HEK293 (cell line): ENCODE measurements around the gene IL1RN.
A peak's percentile ranks its signal among the peaks of the same experiment; 100 is the strongest.

ENCODE experiments used
- CTCF ChIA-PET: fragments of 350-600 bp; formaldehyde crosslinking; extraction: SDS; loops from one replicate; lab custom pipeline; 2021; ENCODE audit warnings: antibody characterized with exemption; lab: Yijun Ruan, JAX
- POLR2A ChIA-PET: fragments of 300-600 bp; formaldehyde crosslinking; extraction: SDS; loops from one replicate; lab custom pipeline; 2020; ENCODE audit warnings: antibody characterized with exemption, inconsistent platforms; lab: Yijun Ruan, JAX
- H3K27ac ChIP-seq: fragments of 200-500 bp; sonication (Bioruptor generic); 2 replicates; pipeline ENCODE4 v1.5.1; 2014; ENCODE audit warnings: low read depth, low read length, control low read depth, inconsistent platforms; ENCODE audit errors: extremely low read depth
- H3K36me3 ChIP-seq, 2 experiments: fragments of 200-500 bp in 1 of 2; sonication (Bioruptor generic) in 1 of 2; 1 replicate in 1 of 2; 2 replicates in 1 of 2; pipeline ENCODE4 v1.5.1; 2014 to 2017; ENCODE audit warnings: inconsistent platforms in 2 of 2, low read length in 2 of 2; ENCODE audit not compliant: control insufficient read depth in 2 of 2, insufficient read depth in 1 of 2
- H3K4me1 ChIP-seq: fragments of 200-500 bp; sonication (Bioruptor generic); 2 replicates; pipeline ENCODE4 v1.5.1; 2014; ENCODE audit warnings: mild to moderate bottlenecking, low read length, inconsistent platforms; ENCODE audit not compliant: control insufficient read depth, insufficient read depth
- H3K4me3 ChIP-seq: 2 replicates; pipeline ENCODE4 v1.5.1; 2011; ENCODE audit warnings: low read depth, mild to moderate bottlenecking, control low read depth, low read length, moderate library complexity
- H3K9me3 ChIP-seq: fragments of 200-500 bp; sonication (Bioruptor generic); 2 replicates; pipeline ENCODE4 v1.5.1; 2014; ENCODE audit warnings: low read depth, low read length, inconsistent platforms; ENCODE audit not compliant: control insufficient read depth, insufficient read depth
- GLI2 ChIP-seq: fragments of 450-650 bp; formaldehyde crosslinking; IDR thresholded peaks from 2 replicates; pipeline ENCODE4; 2017; ENCODE audit warnings: missing biosample characterization, missing genetic modification characterization, low read depth, borderline replicate concordance
- GLIS1 ChIP-seq: fragments of 450-650 bp; formaldehyde crosslinking; IDR thresholded peaks from 2 replicates; pipeline ENCODE4 v1.5.1; 2016; ENCODE audit warnings: missing biosample characterization, missing genetic modification characterization
- RBAK ChIP-seq: fragments of 450-650 bp; formaldehyde crosslinking; IDR thresholded peaks from 2 replicates; pipeline ENCODE4 v1.5.1; 2016; ENCODE audit warnings: missing biosample characterization, missing genetic modification characterization
- YY1 ChIP-seq: fragments of 450-650 bp; formaldehyde crosslinking; IDR thresholded peaks from 2 replicates; pipeline ENCODE4 v1.5.1; 2018; ENCODE audit warnings: missing biosample characterization, missing genetic modification characterization
- ZBTB1 ChIP-seq: fragments of 450-650 bp; formaldehyde crosslinking; IDR thresholded peaks from 2 replicates; pipeline ENCODE4 v1.5.1; 2016; ENCODE audit warnings: missing biosample characterization, missing genetic modification characterization
- ZIC2 ChIP-seq: fragments of 450-650 bp; formaldehyde crosslinking; IDR thresholded peaks from 2 replicates; pipeline ENCODE4 v1.5.1; 2016; ENCODE audit warnings: missing biosample characterization, missing genetic modification characterization
- ZNF121 ChIP-seq: fragments of 450-650 bp; formaldehyde crosslinking; IDR thresholded peaks from 2 replicates; pipeline ENCODE4 v1.5.1; 2016; ENCODE audit warnings: missing biosample characterization, missing genetic modification characterization
- ZNF146 ChIP-seq: fragments of 450-650 bp; formaldehyde crosslinking; IDR thresholded peaks from 2 replicates; pipeline ENCODE4 v1.5.1; 2016; ENCODE audit warnings: missing biosample characterization, missing genetic modification characterization
- ZNF341 ChIP-seq: fragments of 450-650 bp; formaldehyde crosslinking; IDR thresholded peaks from 2 replicates; pipeline ENCODE4; 2016; ENCODE audit warnings: low read depth, missing biosample characterization, missing genetic modification characterization
- ZNF549 ChIP-seq: fragments of 450-650 bp; IDR thresholded peaks from 2 replicates; pipeline ENCODE4 v1.5.1; 2018; ENCODE audit warnings: missing biosample characterization, missing genetic modification characterization, mild to moderate bottlenecking, inconsistent platforms, moderate library complexity
- ZNF600 ChIP-seq: fragments of 450-650 bp; formaldehyde crosslinking; IDR thresholded peaks from 2 replicates; pipeline ENCODE4 v1.5.1; 2016; ENCODE audit warnings: missing biosample characterization, missing genetic modification characterization
- ZNF791 ChIP-seq: fragments of 450-650 bp; formaldehyde crosslinking; IDR thresholded peaks from 2 replicates; pipeline ENCODE4 v1.5.1; 2016; ENCODE audit warnings: missing biosample characterization, missing genetic modification characterization
- TF ChIP-seq, protein P1 (sequence below): sonication (generic); formaldehyde crosslinking; IDR thresholded peaks from 2 replicates; pipeline ENCODE4 v1.8.1; 2022; ENCODE audit warnings: mild to moderate bottlenecking, moderate library complexity, missing genetic modification reagents
- TF ChIP-seq, protein P2 (sequence below): fragments of 450-650 bp; formaldehyde crosslinking; IDR thresholded peaks from 2 replicates; pipeline ENCODE4 v1.5.1; 2016; ENCODE audit warnings: missing biosample characterization, missing genetic modification characterization, borderline replicate concordance

The IL1RN gene

DNA sequence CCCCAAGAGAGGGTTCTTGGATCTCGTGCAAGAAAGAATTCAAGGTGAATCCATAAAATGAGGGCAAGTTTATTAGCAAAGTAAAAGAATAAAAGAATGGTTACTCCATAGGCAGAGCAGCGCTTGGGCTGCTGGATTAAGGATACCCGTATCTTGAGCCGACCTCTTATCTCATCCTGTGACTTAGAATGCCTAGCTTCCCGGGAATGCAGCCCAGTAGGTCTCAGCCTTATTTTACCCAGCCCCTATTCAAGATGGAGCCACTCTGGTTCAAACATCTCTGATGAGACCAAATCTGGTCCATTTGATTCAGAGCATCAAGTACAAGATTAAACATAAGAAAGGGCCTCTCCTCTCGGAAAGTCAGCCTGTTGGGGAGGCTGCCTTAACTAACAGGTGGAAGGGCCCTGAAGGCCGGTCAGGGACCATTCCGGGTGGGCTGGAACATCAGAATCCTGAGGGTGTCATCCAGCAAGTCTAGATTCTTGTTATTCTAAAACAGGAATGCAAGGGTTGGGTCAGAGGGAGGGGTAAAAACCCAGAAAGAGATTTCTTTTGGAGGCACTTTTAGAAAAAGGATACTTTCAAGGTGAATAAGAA lies 52.1 kb downstream of the IL1RN start:
- no peaks in the 10 kb centered on the region for H3K36me3 ChIP-seq
- no peaks in the 10 kb centered on the region for H3K4me1 ChIP-seq
- no peak for TF ChIP-seq ZNF121
- TF ChIP-seq ZBTB1 (tag by site-specific recombination): no peak
- TF ChIP-seq, protein P1, sequence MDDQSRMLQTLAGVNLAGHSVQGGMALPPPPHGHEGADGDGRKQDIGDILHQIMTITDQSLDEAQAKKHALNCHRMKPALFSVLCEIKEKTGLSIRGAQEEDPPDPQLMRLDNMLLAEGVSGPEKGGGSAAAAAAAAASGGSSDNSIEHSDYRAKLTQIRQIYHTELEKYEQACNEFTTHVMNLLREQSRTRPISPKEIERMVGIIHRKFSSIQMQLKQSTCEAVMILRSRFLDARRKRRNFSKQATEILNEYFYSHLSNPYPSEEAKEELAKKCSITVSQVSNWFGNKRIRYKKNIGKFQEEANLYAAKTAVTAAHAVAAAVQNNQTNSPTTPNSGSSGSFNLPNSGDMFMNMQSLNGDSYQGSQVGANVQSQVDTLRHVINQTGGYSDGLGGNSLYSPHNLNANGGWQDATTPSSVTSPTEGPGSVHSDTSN (CRISPR knock-in tag): no peak
- no peak for TF ChIP-seq ZNF600 (tag by site-specific recombination)
- ChIA-PET CTCF (interaction anchor here (0.9 kb wide), 2 partner anchors 20 to 41 kb away, joined by 3 read pairs; no protein-coding TSS in a partner anchor), POLR2A (interaction anchor here (0.5 kb wide), 1 partner anchor 24 kb away, joined by 7 read pairs; no protein-coding TSS in a partner anchor)
- H3K4me3 ChIP-seq: no peak overlapping the region
- H3K9me3 ChIP-seq: no peaks in the 10 kb centered on the region
- H3K27ac ChIP-seq: no peak overlapping the region

DNA sequence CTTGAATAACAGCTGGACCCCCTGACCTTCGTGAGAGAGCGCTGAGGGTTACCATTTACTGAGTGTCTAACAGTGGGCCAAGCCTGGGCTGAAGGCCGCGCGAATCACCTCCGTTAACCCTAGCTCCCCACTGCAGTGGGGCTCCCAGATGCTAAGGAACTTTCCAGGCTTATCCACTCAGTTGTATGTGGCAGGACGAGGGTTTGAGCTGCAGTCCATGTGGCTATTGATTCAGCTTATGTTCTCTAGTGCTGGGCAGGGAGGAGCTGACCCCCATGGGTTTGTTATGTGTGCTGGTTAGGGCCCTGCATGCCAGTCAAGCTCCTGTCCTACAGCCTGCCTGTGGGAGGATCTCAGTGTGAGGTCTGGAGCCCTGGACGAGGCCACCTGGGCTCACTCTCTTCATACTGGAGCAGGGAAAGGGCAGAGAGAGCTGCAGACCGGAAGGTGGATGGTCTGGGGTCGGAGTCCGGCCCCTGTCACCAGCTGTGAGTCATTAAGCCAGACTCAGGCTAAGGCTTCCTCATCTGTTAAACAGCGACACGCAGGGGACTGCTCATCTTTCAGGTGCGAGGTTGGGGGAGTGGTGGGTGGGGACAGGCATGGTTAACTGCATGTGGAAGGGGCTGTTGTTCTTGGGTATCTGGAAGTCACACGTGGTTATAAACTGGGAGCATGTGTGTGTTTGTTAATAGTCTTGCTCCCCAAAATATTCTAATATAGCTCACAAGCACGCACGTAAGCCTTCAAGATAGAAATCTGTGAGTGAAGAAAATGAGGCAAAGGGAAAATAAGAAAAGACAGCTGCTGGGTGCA lies 52.9 kb downstream of the IL1RN start:
- H3K9me3 ChIP-seq: no peaks in the 10 kb centered on the region
- POLR2A ChIA-PET: interaction anchor here (0.5 to 0.6 kb wide), 2 partner anchors 17 to 23 kb away, joined by 3 to 7 read pairs; no protein-coding TSS in a partner anchor
- CTCF ChIA-PET: interaction anchor here (0.6 to 2.3 kb wide), 5 partner anchors 19 to 204 kb away, joined by 3 to 7 read pairs (median 3); no protein-coding TSS in a partner anchor
- no peaks in the 10 kb centered on the region for H3K4me1 ChIP-seq
- H3K4me3 ChIP-seq: no peak overlapping the region
- TF ChIP-seq GLIS1 (tag by site-specific recombination): 0 out of 2 replicates have a peak, but pooled peaks have one; percentile 15
- no peak for TF ChIP-seq GLI2 (tag by site-specific recombination)
- no peak overlapping the region for H3K27ac ChIP-seq
- H3K36me3 ChIP-seq: no peaks in the 10 kb centered on the region

DNA sequence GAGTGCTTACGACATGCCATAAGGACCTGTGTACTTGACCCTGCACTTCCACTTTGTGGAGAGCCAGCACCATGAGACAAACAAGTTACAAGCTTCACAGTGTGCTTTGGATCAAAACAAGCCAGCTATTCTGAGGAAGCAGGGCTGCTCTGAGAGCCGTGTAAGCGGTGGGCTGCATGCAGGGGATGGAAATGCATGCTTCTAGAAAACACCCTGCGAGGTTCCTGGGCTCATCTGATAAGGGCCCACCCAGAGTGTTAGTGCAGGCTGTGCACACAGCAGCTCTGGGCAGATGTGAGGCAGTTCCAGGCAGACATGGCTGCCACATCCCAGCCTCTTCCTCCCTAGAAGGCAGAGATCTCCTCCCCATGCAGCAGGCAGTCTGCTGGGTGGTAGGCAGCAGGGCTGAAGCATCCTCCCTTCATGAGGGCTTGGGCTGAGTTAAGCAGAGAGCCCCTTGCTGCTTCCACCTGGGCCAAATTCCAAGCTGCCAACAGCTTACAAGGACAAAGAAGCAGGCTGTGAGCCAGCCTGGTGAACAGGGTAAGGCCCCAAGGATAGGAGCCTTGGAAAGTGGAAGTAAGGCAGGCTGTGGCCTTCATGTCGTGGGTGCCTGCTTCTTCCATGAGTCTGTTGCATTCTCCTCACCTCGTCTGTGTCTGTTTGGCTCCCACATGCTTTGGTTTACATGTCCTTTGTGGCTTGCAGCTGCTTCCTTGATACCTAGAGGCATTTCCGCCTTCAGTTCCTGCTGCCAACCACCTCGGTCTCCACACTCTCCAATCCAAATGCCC lies 54.1 kb downstream of the IL1RN start:
- Histone ChIP-seq H3K4me1 (no peaks in the 10 kb centered on the region), H3K4me3 (no peak overlapping the region), H3K27ac (no peak overlapping the region), H3K36me3 (no peaks in the 10 kb centered on the region), H3K9me3 (no peaks in the 10 kb centered on the region)
- CTCF ChIA-PET: interaction anchor here (0.6 to 2.3 kb wide), 3 partner anchors 18 to 205 kb away, joined by 3 to 7 read pairs (median 5); no protein-coding TSS in a partner anchor
- POLR2A ChIA-PET: no interaction called here
- TF ChIP-seq YY1 (tag by site-specific recombination) (no peak), ZIC2 (tag by site-specific recombination) (peak; percentile 34; the same call in 1 of the 2 replicates), ZNF791 (tag by site-specific recombination) (no peak)

DNA sequence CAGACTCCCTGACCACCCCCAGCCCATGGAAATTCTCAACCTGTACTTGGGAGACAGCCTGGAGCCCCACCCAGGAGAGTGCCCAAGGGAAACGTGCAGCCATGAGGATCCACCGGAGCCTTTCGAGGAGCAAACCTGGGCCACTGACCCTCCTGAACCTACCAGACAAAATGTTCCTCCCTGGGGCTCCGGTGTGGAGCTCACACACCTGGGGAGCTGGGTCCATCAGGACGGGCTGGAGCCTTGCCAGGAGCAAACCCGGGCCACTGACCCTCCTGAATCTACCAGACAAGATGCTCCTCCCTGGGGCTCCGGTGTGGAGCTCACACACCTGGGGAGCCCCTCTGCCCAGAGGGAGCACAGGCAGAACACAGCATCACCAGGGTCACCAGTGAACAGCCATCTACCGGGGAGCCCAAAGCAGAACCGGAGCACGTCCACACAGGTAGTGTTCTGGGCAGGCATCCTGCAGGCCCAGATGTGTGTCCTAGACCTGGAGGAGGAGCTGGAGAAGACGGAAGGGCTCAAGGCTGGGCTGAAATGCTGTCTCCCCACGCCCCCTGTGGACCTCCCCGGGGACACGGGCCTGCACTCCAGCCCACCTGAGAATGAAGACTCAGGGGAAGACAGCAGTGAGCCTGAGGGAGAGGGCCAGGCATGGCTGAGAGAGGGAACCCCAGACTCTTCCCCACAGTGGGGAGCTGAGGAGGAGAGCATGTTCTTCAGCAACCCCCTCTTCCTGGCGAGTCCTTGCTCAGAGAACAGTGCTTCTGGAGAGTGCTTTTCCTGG lies 55.3 kb downstream of the IL1RN start:
- ChIA-PET CTCF (interaction anchor here (1.0 to 2.3 kb wide), 3 partner anchors 16 to 44 kb away, joined by 3 to 13 read pairs (median 7); no protein-coding TSS in a partner anchor), POLR2A (no interaction called here)
- no peaks in the 10 kb centered on the region for H3K4me1 ChIP-seq
- H3K36me3 ChIP-seq: no peaks in the 10 kb centered on the region
- no peak overlapping the region for H3K4me3 ChIP-seq
- H3K9me3 ChIP-seq: no peaks in the 10 kb centered on the region
- no peak overlapping the region for H3K27ac ChIP-seq
- TF ChIP-seq ZNF549 (tag by site-specific recombination): no peak
- no peak for TF ChIP-seq RBAK
- TF ChIP-seq ZNF341 (tag by site-specific recombination): no peak
- TF ChIP-seq, protein P2, sequence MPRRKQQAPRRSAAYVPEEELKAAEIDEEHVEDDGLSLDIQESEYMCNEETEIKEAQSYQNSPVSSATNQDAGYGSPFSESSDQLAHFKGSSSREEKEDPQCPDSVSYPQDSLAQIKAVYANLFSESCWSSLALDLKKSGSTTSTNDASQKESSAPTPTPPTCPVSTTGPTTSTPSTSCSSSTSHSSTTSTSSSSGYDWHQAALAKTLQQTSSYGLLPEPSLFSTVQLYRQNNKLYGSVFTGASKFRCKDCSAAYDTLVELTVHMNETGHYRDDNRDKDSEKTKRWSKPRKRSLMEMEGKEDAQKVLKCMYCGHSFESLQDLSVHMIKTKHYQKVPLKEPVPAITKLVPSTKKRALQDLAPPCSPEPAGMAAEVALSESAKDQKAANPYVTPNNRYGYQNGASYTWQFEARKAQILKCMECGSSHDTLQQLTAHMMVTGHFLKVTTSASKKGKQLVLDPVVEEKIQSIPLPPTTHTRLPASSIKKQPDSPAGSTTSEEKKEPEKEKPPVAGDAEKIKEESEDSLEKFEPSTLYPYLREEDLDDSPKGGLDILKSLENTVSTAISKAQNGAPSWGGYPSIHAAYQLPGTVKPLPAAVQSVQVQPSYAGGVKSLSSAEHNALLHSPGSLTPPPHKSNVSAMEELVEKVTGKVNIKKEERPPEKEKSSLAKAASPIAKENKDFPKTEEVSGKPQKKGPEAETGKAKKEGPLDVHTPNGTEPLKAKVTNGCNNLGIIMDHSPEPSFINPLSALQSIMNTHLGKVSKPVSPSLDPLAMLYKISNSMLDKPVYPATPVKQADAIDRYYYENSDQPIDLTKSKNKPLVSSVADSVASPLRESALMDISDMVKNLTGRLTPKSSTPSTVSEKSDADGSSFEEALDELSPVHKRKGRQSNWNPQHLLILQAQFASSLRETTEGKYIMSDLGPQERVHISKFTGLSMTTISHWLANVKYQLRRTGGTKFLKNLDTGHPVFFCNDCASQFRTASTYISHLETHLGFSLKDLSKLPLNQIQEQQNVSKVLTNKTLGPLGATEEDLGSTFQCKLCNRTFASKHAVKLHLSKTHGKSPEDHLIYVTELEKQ (tag by site-specific recombination): no peak
- TF ChIP-seq ZNF146 (tag by site-specific recombination): no peak
